ENCODE results near the gene APBB1.

APBB1 gene

DNA sequence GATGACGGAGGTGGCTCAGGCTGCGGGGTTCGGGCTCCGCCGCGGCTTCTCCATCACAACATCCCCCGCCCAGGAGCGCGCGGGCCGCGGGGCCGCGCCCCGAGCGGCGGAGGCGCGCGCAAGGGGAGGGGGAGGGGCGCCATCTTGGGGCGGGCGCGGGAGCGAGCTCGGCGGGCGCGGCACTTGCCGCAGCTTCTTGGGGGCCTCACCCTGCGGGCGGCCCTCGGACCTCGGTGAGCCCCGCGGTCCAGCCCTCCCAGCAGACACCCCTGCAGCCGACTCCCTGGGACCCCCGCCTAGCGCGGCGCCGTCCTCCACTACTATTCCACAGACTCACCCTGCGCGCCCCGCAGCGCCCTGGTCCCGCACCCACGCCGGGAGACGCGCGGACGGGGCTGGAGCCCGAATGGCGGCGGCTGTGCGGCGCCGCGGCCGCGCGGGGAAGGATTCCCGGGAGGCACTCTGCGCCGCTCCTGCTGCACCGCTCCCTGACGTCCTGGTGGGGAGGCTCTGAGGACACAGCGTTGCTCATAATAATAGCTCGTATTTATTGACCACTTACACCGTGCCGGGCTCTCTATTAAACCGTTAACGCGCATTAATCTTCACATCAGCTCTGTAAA, at the start of gene APBB1:
TSS of gene APBB1 (minus strand) at position 86 of the 623 bp plus-strand sequence. CDS start 7,747 bp downstream, outside the sequence.
- peak; percentile 66 for DNase-seq

DNA sequence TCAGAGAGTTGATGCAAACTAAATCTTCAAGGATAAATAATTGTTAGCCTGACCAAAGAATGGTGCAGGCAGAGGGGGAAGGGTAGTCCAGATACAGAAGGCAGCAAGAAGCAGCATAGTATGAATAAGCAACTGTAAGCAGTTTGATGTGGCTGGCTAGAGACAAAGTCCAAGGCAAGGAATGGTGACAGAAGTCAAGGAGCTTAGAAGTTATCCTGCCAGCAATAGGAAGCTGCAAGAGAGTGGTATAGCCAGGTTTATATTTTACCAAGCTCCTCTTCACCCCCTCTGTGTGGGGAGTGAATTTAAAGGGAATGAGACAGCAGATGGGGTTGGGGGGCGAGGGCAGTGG, 40.2 kb upstream of the APBB1 start:
- no peak for DNase-seq

DNA sequence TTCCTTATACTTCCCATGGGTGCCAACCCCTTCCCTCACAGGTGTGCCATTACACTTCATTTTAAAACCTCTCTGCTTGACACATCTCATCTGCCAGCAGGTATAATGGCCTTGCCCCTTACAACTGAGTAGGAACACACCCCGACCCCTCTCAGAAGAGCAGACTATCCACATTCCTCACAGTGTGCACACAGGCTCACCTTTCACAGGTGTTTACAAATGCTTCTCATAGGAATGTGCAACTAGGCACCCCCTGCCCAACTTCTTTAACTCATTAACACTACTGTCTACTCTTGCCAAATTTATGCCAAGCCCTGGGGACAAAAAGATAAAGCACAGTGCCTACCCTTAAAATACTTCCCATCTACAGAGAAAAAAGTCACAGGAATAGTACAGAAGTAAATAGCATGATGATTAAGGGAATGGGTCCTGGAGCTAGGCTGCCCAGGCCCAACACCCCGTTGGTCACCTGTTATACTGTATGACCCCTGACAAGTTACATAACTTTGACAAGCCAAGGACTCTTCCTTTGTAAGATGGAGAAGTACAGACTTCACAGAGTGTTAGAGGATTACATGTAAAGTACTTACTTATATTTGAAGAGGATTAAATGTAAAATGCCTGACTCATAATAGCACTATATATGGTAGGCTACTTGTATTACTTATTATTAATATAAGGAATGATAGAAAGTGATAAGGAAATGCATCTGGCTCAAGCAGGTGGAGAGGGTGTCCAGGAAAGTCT, 39.6 kb upstream of the APBB1 start:
- DNase-seq, result no peak

DNA sequence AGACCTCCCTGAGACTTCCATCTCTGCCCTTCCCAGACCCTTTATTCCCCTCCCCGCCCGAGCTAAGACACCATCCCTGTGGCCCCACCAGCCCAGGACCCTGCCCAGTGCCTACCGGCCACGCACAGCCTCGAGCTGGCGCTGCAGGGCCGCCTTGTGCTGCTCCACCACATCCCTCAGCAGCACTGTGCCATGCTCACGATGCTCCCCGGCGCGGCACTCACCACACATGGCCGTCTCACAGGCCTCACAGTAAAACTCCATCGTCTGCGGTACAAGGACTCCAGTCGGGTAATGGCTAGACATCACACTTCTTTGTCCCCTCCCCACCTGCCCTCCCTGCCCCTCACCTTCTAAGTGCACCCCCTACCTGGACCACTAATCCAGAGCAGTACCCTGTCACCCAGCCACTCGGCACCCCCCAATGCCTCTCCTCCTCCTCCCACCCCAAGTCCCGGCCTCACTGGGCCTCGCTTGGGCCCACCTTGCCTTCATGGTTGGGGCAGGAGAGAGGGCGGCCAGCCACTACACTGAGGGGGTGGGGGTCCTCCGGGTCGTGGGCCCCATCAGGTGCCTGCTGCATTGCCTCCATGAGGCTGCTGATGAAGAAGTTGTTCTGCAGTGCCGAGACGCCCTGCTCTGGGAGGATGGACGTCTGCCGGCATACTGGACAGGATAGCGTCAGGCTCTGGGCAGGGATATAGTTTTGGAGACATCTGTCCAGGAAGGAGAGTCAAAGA, 38.9 kb upstream of the APBB1 start:
- DNase-seq, result no peak

DNA sequence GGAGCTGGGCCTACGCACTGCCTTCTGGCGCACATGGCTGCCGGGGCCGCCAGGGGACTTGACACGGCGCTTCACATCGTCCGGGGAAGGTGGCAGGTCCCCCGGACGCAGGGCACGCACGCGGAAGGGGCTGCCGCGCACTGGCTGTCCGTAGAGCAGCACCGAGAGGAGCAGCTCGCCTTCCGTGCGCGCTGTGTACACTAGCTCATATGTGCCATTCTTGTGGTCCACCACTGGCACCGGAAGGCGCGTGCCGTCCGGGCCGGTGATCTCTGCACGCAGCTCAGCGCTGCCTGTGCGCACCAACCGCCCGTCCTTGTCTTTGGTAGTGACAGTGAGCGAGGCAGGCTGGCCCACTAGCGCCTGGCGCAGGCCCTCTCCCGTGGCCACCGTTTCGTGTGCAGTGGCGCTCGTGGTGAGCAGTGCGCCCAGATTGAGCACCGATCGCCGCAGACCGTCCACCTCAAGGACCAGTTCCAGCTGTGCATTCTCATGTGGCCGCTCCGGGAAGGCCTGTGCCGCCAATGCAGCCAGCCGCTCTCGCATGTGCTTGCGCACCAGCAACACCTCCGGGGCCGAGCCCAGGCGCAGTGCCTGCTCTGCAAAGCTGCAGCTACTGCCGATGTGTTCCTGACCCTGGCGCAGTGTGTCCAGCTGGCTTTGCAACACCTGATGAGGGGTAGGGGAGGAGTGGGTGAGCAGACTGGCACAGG, 37.6 kb upstream of the APBB1 start:
- DNase-seq, result no peak

DNA sequence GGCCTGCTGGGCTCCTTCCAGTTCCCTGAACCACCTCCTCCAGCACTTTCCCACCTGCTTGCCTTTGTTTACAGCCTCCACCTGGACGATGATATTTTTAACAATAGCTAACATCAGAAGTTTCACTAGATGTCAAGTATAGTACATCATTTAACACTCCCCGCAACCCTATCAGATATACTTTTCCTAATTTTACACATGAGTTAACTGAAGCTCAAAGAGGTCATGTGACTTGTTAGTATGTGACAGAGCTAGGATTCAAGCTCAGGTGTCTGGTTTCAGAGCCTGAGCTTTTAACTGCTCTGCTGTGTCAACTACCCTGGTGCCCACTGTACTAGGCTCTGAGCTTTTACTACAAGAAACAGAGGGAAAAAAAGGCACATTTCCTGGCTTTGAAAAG, 36.2 kb upstream of the APBB1 start:
- no peak for DNase-seq

DNA sequence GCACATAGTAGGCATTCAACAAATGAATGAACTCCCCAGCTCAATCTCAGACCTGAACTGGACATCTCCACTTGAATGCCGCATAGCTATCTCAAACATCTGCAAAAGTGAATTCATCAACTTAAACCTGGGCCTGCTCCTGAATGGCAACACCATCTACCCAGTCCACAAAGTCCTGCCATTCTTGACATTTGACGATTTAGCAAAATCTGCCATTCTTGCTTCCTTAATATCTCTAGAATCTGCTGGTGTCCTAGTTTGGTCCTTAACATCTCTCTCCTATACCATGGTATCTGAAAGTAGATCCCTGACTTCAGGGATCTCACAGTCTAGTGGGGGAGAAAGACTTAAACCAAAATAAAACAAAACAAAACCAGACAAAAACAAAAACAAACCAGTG, 34.3 kb upstream of the APBB1 start:
- DNase-seq, result no peak

DNA sequence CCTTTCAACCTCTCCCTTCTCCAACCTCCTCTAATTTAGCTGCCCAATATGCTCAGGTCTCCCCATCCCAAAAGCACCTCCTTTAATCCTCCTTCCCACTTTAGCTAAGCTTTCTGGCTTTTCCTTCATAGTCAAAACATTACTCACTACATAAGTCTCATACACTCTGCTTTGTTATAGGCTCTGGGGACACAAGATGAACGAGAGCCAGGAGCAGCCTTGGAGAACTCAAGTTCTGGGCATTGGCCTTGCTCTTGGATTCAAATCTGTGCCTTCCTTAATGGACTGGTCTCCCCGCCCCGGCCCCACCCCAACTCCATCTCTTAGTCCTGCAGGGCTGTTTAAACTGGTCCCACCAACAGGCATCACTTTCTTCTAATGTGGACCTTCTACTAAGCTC, 33.3 kb upstream of the APBB1 start:
- DNase-seq, result no peak

DNA sequence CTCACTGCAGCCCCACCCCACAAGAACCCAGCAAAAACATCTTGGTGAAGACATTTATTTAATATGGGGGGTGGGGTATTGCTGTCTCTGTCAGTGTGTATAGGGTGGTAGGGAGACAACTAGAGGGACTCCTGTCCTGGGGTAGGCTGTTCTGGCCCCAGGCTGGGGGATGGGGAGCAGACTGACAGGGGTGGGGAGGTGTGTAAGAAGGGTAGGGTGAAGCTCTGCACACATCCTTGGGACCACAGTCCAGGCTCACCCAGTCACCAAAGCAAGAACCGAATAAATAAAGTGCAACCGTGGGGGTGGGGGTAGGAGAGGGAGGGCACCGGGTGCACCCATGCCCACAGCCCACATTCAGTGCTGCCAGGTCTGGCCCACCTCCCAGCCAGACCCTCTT, 29.7 kb upstream of the APBB1 start:
- no peak for DNase-seq

DNA sequence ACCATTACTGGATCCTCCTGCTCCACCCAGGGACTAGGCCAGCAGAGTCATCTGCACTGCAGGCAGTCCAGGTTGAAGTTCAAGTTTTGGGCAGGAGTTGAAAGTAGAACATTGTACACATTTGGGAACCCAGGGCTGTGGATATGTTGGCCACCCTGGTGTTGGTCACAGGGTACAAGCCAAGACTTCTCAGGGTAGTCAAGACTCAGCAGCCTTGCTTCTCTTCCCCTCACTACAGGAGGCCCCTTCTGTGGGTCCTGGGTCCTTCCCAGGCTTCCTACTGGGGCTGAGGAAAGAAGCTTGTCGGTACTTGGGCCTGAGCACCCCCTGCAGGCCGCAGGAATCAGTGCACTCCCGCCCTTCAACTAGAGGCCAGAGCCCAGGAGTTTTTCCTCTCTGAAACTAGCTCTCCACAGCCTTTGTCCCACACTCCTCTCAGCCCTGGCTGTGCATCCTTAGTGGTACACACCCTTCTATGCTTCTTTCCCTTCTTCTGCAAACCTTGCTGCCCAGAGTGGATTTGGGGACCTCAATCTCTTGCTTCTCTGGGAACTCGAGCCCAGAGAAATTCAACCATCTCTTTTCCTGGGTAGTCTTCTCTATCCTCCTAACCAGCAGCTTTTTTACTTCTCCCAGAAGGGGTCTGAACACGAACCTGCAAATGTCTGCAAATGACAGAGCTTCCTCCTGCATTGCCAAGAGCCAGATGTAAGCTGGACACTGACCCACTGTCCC, 24.5 kb upstream of the APBB1 start:
- DNase-seq, result peak; percentile 78

DNA sequence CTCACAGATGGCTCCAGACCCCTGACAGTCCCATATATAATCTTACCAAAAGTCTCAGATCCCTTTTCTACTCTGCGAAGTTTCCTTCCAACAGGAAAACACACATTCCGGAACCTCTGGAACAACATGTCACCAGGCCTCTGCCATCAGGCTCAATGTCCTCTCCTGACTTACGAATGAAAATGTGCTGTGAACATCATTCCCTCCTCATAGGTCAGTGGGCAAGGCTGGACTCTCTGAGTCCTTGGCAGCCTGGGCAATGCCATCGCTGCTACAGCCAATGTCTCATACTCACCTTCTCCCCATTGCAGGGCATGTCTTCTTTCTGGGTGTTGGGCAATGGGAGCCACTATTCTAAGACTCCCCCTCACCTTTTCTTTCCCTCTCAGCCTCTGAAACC, 23.5 kb upstream of the APBB1 start:
- no peak for DNase-seq

DNA sequence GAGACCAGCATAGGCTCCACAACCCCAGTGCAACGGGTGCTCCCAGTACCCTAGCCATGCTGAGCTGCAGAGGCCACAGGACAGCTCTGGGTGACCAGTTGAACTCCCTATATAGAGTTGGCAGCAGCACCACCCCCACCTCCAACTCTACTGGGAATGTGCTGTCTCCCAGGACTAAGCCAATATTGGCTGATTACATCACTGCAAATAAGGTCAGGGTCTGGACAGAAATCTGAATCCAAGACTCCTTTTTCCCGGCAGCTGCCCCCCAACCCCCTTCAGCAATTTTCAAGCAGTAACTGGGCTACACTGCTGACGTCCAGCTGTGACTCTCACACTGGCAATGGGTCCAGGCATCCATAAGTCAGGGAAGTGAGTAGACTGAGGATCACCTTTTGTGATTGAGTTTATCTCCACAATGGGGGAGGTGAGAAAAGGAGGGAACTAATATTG, 22.0 kb upstream of the APBB1 start, which contains the start of gene HPX:
TSS of gene HPX (minus strand) at position 82 of the 453 bp plus-strand sequence. CDS start at position 58, 24 bp downstream.
- DNase-seq, result no peak

DNA sequence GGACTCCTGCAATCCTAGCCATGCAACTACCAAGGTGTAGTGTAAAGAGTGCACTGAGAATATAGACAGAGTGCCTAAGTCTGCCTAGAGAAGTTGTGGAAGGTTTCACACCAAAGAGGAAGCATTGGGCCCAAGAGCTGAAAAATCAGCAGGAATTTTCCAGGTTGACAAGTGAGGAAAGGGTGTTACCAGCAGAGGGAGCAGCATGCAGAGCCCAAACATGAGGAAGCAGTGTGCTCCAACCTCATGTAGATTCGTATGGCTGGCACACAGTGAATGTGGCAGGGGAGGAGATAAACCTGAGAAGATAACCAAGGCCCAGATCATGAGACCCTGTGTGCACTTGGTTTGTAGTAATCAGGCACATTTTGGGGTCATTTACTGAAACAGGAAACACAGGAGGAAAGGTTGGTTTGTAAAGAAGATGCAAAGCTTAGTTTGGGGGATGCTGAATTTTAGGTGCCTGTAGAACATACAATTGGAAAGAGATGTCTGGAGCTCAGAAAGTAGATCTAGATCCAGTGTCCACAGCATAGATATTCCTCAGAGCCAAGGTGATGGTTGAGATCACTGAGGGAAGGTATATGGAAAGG, 20.2 kb upstream of the APBB1 start:
- peak; percentile 85 for DNase-seq

DNA sequence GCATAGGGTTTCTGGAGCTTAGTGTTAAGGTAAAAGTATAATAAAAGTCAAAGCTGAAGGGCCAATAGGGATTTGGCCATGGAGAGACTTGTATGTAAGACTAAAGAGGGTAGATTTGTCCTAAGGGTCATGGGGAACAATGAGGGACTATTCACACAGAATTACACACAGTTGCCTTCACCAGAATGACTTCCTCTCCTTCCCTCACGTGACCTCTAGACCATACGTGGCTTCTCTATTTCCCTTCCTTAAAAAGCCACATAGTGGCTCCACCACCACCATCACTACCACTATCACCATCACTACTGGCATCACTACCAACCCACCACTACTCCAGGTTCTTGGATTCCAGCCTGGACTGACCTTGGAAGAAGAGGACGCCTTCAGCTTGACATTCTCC, 19.1 kb upstream of the APBB1 start:
- DNase-seq, result peak; percentile 74

DNA sequence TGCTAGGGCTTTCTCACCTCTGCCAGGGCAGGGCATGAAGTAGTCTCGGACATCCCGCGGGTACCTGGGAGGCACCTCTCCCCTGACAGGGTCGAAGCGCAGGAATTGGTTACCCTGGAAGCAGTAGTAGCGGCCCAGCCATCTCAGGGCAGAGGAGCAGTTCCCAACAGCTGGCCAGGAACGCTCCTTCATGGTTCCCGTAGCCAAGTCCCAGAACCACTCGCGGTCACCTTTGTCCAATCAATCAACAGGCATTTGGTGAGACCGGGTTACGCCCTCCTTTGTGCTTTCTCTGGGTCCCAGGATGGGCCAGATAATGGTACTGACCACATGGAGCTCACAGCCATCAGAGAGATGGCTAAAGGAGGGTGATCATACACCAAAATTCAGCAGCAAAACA, 18.5 kb upstream of the APBB1 start:
- no peak for DNase-seq

DNA sequence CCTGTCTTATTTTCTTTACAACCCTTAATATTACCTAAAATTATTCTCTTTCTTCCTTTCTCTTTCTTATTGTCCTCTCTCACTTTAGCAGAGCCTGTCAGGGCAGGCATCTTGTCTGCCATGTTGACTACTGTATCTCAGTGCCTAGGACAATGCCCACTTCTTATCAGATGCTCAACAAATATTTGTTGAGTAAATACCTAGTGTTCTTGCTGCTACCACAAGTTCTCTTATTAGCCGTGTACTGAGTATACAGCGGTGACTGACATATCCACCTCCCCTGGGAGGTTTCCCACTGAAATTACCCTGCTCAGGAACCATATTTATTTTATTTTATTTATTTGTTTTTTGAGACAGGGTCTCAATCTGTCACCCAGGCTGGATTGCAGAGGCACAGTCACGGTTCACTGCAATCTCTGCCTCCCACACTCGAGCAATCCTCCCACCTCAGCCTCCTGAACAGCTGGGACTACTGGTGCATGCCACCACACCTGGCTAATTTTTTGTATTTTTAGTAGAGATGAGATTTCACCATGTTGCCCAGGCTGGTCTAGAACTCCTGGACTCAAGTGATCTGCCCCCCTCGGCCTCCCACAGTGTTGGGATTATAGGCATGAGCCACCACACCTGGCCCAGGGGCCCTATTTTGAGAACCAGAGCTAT, 15.2 kb upstream of the APBB1 start:
- DNase-seq, result no peak

DNA sequence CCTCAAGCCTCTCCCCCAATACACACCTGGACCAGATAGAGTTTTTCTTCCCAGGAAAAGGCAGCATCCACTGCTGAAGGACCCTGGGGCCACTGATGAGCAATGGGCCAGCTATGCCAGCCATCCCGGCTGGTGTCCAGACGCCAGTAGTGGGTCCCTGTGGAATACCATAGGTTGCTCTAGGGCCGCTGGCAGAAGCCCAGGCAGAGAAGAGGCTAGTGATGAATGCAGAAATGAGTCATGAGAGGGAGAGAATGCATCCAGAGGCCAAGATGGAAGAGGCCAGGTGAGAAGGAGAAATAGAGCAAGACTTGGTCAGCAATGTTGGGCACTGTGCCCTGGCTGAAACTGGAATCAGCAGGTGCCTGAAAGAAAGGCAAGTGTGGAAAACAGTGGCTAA, 13.0 kb upstream of the APBB1 start:
- DNase-seq, result no peak

DNA sequence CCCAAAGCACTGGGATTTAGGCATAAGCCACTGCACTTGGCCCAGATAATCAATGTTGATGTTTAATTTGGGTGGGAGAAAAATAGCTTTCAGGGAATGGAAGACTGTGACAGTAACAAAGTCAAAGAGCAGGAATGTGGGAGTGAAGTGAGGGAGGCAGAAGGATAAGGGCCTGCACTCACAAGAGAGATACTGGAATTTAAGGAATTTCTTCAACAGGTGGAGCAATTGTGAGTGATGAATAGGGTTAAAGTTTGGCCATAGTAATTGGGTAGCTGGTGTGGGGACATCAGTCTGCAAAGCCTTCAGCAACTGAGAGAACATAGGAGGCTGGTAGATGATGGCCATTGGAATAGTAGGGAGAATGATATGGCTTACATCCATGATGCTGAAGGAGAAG, 8.6 kb upstream of the APBB1 start:
- no peak for DNase-seq

DNA sequence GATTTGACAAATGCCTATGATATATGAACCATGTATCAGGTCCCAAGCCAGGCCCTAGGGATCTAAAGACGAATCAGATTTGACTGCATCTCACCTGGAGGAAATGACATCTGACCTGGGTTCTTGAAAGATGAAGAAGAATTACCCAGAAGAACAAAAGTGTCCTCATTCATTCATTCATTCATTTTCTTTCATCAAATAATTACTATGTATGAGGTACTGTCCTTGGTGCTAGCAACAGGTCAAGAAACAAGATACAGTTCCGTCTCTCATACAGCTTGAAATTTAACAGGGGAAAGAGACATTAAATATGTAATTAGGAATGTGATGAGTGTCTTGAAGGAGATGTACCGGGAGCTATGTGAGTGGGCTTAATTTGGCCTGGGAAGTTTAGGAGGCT, 1.8 kb upstream of the APBB1 start:
- DNase-seq, result no peak

DNA sequence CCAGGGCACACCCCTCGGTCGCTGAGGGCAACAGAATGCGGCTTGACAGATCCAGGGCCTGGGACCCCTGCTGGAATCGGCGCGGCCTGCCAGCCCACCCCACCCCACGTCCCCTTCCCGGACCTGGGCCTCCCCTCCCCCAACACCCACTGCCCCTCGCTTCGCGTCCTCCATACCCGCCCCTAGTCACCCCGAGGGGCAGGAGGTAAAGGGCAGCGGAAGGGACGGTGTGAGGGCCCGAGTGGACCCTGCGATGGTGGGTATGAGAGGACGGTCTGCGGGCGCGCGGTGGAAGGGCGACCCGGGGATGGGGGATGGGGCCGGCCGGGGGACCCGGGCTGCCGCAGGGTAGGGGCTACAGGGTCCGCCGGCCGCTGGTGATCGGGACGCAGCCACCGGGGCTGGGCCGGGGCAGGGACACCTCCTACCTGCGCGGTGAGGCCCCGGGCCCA, 311 bp downstream of the APBB1 start:
- DNase-seq, result no peak

DNA sequence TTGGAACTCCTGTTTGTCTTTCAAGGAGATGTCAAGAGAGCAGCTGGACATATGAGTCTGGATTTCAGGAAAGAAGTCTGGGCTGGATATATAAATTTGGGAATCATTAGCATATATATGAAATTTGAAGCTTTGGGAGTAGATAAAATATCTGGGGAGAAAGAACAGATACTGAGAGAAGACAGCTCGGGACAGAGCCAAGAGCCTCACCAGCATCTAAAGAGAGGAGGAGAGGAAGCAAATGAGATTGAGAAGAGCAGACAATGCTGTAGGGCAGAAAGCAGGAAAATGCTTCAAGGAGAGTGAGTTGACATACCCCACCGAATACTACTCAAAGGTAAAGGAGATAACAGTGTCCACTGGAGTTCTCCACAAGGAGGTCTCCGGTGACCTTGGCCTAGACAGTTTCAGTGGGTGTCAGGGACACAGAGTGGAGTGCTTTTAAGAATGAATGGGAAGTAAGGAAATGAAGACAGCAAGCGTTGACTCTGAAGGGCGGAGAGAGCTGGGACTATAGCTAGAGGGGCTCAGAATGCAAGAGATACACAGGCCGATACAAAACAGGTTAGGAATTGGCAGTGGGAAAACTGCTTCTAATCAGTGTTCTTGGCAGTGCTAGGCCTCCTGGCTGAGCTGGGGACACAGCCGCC, 862 bp downstream of the APBB1 start:
- no peak for DNase-seq

Data from hematopoietic multipotent progenitor cell treated with erythropoietin and hydrocortisone succinate and interleukin-3 and kit ligand, for 4 days (in vitro differentiated cells).